Right lobe of liver (tissue), 4 donors: ENCODE data around the gene WDR77.

ENCODE experiments used
- POLR2A ChIP-seq: fragments of 450-650 bp; IDR thresholded peaks from one replicate; pipeline ENCODE4 v1.6.1; 2017; ENCODE audit warnings: antibody characterized with exemption, mild to moderate bottlenecking
- TF ChIP-seq, protein P1 (sequence below), 4 donors: fragments of 200-600 bp in 3 of 4; fragments of 450-650 bp in 1 of 4; IDR thresholded peaks; one replicate each; pipeline versions ENCODE4 v1.5.1 to v1.8.0; 2016 to 2022; ENCODE audit warnings: antibody characterized with exemption in 4 of 4, mild to moderate bottlenecking in 2 of 4
- donor health status: DM: no; HTN: no; CAD: no.
- donor health status: DM: no; HTN: no; CAD: no.
- donor health status: DM: no; HTN: yes; CAD: no.

- no peak for TF ChIP-seq POLR2A
- TF ChIP-seq, protein P1, sequence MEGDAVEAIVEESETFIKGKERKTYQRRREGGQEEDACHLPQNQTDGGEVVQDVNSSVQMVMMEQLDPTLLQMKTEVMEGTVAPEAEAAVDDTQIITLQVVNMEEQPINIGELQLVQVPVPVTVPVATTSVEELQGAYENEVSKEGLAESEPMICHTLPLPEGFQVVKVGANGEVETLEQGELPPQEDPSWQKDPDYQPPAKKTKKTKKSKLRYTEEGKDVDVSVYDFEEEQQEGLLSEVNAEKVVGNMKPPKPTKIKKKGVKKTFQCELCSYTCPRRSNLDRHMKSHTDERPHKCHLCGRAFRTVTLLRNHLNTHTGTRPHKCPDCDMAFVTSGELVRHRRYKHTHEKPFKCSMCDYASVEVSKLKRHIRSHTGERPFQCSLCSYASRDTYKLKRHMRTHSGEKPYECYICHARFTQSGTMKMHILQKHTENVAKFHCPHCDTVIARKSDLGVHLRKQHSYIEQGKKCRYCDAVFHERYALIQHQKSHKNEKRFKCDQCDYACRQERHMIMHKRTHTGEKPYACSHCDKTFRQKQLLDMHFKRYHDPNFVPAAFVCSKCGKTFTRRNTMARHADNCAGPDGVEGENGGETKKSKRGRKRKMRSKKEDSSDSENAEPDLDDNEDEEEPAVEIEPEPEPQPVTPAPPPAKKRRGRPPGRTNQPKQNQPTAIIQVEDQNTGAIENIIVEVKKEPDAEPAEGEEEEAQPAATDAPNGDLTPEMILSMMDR (IDR thresholded peaks at IDR 0.05) = no peak
These were observed 21.5 kb upstream of the WDR77 start for GRCh38 chr1:111470596-111470995.
